ENCODE measurements around the gene SCN9A.

Gene SCN9A

DNA sequence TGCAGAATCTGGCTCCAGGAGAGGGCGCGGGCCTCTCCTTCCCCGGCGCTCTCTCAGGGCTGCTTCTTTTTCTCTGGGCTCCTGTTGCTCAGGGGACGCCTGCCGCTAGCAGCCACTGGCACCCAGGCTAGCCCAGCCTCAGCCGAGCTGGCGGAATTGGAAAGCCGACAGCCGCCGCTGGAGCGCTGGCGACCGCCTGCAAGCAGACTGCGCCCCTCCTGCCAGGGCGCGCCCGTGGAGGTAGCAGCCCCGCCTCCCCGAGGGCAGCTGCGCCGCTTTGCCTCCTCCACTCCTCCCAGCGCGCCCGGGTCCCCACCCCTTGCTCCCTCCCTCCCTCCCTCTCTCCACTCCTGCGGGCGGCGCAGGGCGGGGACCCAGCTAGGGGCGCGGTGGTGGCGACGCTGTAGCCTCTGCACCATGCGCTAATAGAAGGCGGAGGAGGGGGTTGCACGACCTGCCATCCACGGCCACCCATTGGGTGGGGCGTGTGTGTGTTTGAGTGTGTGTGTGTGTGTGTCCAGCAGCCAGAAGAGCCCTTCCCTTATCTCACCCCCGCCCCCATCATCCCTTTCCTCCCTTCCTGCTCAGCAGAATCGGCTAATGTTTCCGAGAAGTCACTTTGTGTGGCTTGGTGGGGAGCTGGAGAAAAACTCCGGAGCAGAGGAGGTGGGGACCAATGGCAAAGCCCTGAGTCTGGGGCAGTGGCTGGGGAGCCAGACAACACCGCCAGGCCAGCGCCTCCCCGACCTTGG lies at the start of gene SCN9A:
SCN9A (minus strand) TSS at position 209 of the 752 bp plus-strand sequence. CDS start 64,188 bp downstream, outside the sequence.
- H3K9me2 ChIP-seq (ENCODE audit: low read depth, low read length): no peaks in the 10 kb centered on the region
- TF ChIP-seq, protein P1, sequence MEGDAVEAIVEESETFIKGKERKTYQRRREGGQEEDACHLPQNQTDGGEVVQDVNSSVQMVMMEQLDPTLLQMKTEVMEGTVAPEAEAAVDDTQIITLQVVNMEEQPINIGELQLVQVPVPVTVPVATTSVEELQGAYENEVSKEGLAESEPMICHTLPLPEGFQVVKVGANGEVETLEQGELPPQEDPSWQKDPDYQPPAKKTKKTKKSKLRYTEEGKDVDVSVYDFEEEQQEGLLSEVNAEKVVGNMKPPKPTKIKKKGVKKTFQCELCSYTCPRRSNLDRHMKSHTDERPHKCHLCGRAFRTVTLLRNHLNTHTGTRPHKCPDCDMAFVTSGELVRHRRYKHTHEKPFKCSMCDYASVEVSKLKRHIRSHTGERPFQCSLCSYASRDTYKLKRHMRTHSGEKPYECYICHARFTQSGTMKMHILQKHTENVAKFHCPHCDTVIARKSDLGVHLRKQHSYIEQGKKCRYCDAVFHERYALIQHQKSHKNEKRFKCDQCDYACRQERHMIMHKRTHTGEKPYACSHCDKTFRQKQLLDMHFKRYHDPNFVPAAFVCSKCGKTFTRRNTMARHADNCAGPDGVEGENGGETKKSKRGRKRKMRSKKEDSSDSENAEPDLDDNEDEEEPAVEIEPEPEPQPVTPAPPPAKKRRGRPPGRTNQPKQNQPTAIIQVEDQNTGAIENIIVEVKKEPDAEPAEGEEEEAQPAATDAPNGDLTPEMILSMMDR (IDR thresholded peaks at IDR 0.05; ENCODE audit: low read length): no peak
- TF ChIP-seq EZH2 (IDR thresholded peaks at IDR 0.05; ENCODE audit: borderline replicate concordance, low read length): no peak
- H3K9me3 ChIP-seq (ENCODE audit: low read length): no peaks in the 10 kb centered on the region
- no peaks in the 10 kb centered on the region for H3K4me1 ChIP-seq (ENCODE audit: insufficient read depth, low read length, severe bottlenecking)
- H3K4me3 ChIP-seq (ENCODE audit: low read depth, low read length, poor library complexity, severe bottlenecking): no peak within 1 kb of the TSS
- no peaks in the 10 kb centered on the region for H4K20me1 ChIP-seq (ENCODE audit: insufficient read depth, low read length)
- H3K4me2 ChIP-seq (ENCODE audit: low read length): no peak within 1 kb of the TSS
- no peaks in the 10 kb centered on the region for H3K27me3 ChIP-seq (ENCODE audit: insufficient read depth, low read length)
- no peaks in the 10 kb centered on the region for H3K79me2 ChIP-seq (ENCODE audit: insufficient read depth, low read length)
- H2AFZ ChIP-seq (ENCODE audit: low read length): no peak within 1 kb of the TSS
- H3K36me3 ChIP-seq (ENCODE audit: insufficient read depth, low read length): no peaks in the 10 kb centered on the region
- no peak within 1 kb of the TSS for H3K27ac ChIP-seq (ENCODE audit: low read depth, low read length, poor library complexity, severe bottlenecking)
- no peaks in the 10 kb centered on the region for H3F3A ChIP-seq (ENCODE audit: insufficient read depth, low read length)
- no peak within 1 kb of the TSS for H3K9ac ChIP-seq (ENCODE audit: low read length)

DNA sequence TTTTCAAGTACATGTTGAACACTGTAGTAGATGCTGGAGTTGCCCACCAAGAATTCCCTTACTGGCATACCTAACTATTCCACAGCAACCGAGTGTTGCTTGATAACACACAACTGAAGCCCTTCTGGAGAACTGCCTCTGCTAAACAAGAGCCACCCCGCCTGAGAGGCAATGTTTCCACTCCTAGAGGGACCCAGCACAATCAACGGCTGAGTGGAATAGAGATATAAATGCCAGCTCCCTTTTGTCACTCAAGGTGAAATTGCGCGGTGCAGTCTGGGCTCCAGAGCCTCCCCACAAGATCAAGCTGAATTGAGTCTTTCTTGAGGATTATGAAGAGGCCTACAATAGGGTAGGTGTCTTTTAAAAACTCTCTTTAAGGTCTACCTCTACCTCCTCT lies 49.1 kb upstream of the SCN9A start:
- Histone ChIP-seq H3K4me3 (ENCODE audit: low read depth, low read length, poor library complexity, severe bottlenecking) (no peak overlapping the region), H3K27me3 (ENCODE audit: insufficient read depth, low read length) (no peaks in the 10 kb centered on the region), H2AFZ (ENCODE audit: low read length) (no peak overlapping the region), H3K79me2 (ENCODE audit: insufficient read depth, low read length) (no peaks in the 10 kb centered on the region), H4K20me1 (ENCODE audit: insufficient read depth, low read length) (no peaks in the 10 kb centered on the region), H3K4me2 (ENCODE audit: low read length) (no peak overlapping the region), H3K9me2 (ENCODE audit: low read depth, low read length) (no peaks in the 10 kb centered on the region), H3K36me3 (ENCODE audit: insufficient read depth, low read length) (no peaks in the 10 kb centered on the region), H3F3A (ENCODE audit: insufficient read depth, low read length) (no peaks in the 10 kb centered on the region), H3K27ac (ENCODE audit: low read depth, low read length, poor library complexity, severe bottlenecking) (no peak overlapping the region), H3K9me3 (ENCODE audit: low read length) (no peaks in the 10 kb centered on the region), H3K4me1 (ENCODE audit: insufficient read depth, low read length, severe bottlenecking) (no peaks in the 10 kb centered on the region), H3K9ac (ENCODE audit: low read length) (no peak overlapping the region)
- TF ChIP-seq, protein P1 (IDR thresholded peaks at IDR 0.05; ENCODE audit: low read length): no peak
- no peak for TF ChIP-seq EZH2 (IDR thresholded peaks at IDR 0.05; ENCODE audit: borderline replicate concordance, low read length)

DNA sequence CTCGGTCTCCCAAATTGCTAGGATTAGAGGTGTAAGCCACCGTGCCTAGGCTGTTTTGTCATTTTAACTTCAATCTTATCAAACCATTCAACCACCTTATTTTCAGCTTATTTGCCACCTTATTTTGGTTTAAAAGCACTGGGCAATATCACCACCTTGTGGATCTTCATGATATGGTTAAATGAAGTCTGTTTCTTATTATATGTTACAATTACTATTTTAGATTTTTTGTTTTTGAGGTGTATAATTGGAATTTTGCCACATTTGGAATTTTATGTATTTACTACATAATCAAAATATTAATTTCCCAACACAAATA lies 43.8 kb upstream of the SCN9A start:
- Histone ChIP-seq H3K27me3 (ENCODE audit: insufficient read depth, low read length) (no peaks in the 10 kb centered on the region), H3K9me2 (ENCODE audit: low read depth, low read length) (no peaks in the 10 kb centered on the region), H3F3A (ENCODE audit: insufficient read depth, low read length) (no peaks in the 10 kb centered on the region), H3K4me3 (ENCODE audit: low read depth, low read length, poor library complexity, severe bottlenecking) (no peak overlapping the region), H3K4me2 (ENCODE audit: low read length) (no peak overlapping the region), H3K9me3 (ENCODE audit: low read length) (no peaks in the 10 kb centered on the region), H4K20me1 (ENCODE audit: insufficient read depth, low read length) (no peaks in the 10 kb centered on the region), H3K79me2 (ENCODE audit: insufficient read depth, low read length) (no peaks in the 10 kb centered on the region), H2AFZ (ENCODE audit: low read length) (no peak overlapping the region), H3K36me3 (ENCODE audit: insufficient read depth, low read length) (no peaks in the 10 kb centered on the region), H3K4me1 (ENCODE audit: insufficient read depth, low read length, severe bottlenecking) (no peaks in the 10 kb centered on the region), H3K9ac (ENCODE audit: low read length) (no peak overlapping the region), H3K27ac (ENCODE audit: low read depth, low read length, poor library complexity, severe bottlenecking) (no peak overlapping the region)
- TF ChIP-seq, protein P1 (IDR thresholded peaks at IDR 0.05; ENCODE audit: low read length): peak; percentile 33; the same call in 1 of the 2 replicates
- TF ChIP-seq EZH2 (IDR thresholded peaks at IDR 0.05; ENCODE audit: borderline replicate concordance, low read length): no peak
